Kidney epithelial cell (primary cell): ENCODE data around the gene GUCY1A2. TPM values are rescaled to one million over a fixed set of nuclear protein-coding genes. Genes with fewer than 3 reads are reported as not detected.

ENCODE experiments used
- DNase-seq: peaks from one replicate; pipeline ENCODE4 v3.0.0-alpha.2; 2010; ENCODE audit warnings: low read depth
- H3K27me3 ChIP-seq: 2 replicates; pipeline ENCODE4 v1.6.0; 2011; ENCODE audit warnings: low read length; ENCODE audit not compliant: control insufficient read depth, insufficient read depth
- H3K36me3 ChIP-seq: 2 replicates; pipeline ENCODE4 v1.5.1; 2011; ENCODE audit warnings: low read length; ENCODE audit not compliant: control insufficient read depth, insufficient read depth
- H3K4me3 ChIP-seq: 2 replicates; pipeline ENCODE4 v1.5.1; 2011; ENCODE audit warnings: low read depth, mild to moderate bottlenecking, control low read depth, low read length
- total RNA-seq: library from RNA; depleted of rRNA; stranded (reverse); fragments of >200 nt; gene quantifications from 2 replicates; pipeline ENCODE4 v1.2.3, GENCODE V29; 2015
- TF ChIP-seq, protein P1 (sequence below): IDR thresholded peaks from 2 replicates; pipeline ENCODE4 v1.5.1; 2011; ENCODE audit warnings: mild to moderate bottlenecking, moderate library complexity, low read length, control low read depth, inconsistent platforms; ENCODE audit not compliant: insufficient read depth, poor library complexity, severe bottlenecking

GUCY1A2 gene
- total RNA-seq, 1 donor from 2014 or later, result 2.0 TPM

DNA sequence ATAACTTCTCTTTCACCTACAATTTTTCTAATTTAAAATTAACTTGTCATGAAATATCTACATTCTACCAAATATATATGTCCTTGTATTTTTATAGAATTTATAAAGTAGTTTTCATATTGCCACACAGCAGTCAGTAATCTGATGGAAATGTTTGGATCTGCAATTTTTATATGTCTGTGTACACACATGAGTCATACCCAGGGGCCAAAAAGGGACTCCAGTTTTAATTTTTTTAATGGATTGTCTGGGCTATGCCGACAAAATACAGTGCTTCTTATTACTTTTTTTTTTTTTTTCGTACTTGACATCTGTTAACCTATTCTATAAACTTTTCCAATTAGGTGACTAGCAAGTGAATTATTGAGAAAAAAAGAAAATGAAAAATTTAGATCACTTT, 6.3 kb downstream of the GUCY1A2 start:
- DNase-seq, result no peak
- TF ChIP-seq, protein P1, sequence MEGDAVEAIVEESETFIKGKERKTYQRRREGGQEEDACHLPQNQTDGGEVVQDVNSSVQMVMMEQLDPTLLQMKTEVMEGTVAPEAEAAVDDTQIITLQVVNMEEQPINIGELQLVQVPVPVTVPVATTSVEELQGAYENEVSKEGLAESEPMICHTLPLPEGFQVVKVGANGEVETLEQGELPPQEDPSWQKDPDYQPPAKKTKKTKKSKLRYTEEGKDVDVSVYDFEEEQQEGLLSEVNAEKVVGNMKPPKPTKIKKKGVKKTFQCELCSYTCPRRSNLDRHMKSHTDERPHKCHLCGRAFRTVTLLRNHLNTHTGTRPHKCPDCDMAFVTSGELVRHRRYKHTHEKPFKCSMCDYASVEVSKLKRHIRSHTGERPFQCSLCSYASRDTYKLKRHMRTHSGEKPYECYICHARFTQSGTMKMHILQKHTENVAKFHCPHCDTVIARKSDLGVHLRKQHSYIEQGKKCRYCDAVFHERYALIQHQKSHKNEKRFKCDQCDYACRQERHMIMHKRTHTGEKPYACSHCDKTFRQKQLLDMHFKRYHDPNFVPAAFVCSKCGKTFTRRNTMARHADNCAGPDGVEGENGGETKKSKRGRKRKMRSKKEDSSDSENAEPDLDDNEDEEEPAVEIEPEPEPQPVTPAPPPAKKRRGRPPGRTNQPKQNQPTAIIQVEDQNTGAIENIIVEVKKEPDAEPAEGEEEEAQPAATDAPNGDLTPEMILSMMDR, result no peak

GRCh38 chr11:107009190-107009589, 9.1 kb downstream of the GUCY1A2 start:
- TF ChIP-seq, protein P1, result peak; percentile 1
- H3K36me3 ChIP-seq, result no peaks in the 10 kb centered on the region
- DNase-seq, result no peak

More for the DNA sequence above, 6.3 kb downstream of the GUCY1A2 start:
- Histone ChIP-seq H3K4me3 (no peak overlapping the region), H3K36me3 (no peaks in the 10 kb centered on the region), H3K27me3 (no peaks in the 10 kb centered on the region)

DNA sequence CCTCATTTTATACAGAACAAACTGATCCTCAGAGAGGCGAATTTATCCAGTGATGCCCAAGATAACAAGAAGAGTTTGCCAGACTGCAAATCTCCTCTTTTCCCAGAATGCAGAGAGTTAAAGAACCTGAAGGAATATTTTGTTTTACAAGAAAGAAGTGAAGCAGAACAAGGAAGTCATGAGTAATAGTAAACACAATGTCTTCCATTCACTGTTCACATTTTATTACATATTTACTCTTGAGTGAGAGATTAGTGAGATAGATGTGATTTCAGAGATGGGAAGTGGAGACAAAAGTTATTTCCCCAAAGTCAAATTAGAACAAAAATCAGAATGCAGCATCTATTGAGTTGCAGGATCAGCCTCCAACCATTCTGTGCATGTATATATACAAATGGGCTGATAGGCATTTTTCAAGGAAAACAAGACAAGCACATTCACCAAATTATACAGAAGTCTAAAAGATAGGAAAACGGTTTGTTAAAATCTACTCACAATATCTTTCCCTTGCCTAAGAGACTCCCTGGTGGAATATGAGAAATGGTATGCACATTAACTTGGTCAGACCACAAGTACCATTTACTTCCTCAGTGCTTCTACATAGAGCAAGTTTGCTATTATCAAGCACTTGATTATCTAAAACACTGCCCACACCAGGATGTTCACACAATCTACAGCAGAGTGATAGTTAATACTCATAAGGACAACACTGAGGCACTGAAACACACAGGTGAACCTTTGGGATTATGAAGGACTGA, 12.0 kb downstream of the GUCY1A2 start:
- H3K36me3 ChIP-seq, result no peaks in the 10 kb centered on the region
- no peaks in the 10 kb centered on the region for H3K27me3 ChIP-seq
- TF ChIP-seq, protein P1, result no peak
- no peak overlapping the region for H3K4me3 ChIP-seq
- DNase-seq, result no peak

More at GRCh38 chr11:107009190-107009589, 9.1 kb downstream of the GUCY1A2 start:
- no peak overlapping the region for H3K4me3 ChIP-seq
- H3K27me3 ChIP-seq, result no peaks in the 10 kb centered on the region

DNA sequence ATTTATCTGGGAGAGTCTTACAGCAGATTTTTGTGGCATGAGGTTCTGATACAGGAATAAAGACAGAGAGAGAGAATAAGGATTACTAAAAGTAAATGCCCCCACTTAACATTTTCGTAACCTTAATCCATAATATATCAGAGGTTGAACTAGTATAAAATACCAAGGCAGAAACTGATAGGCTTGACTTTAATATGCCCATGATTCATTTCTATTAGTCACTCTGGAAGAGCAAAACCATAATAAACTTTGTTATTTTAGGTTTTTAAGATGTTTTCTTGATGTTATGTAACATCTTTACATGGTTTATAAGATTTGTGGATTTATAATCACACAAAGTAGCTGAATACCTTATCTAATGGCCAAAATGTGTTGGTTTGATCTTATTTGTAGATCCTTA, 19.1 kb downstream of the GUCY1A2 start:
- no peaks in the 10 kb centered on the region for H3K36me3 ChIP-seq
- no peak for DNase-seq
- no peak overlapping the region for H3K4me3 ChIP-seq
- TF ChIP-seq, protein P1, result no peak
- H3K27me3 ChIP-seq, result no peaks in the 10 kb centered on the region

GRCh38 chr11:106998916-106999188, 19.4 kb downstream of the GUCY1A2 start:
- H3K27me3 ChIP-seq, result no peaks in the 10 kb centered on the region
- TF ChIP-seq, protein P1, result no peak
- H3K36me3 ChIP-seq, result no peaks in the 10 kb centered on the region
- no peak overlapping the region for H3K4me3 ChIP-seq
- DNase-seq, result no peak
